H54 (cell line): ENCODE measurements around the gene YPEL2.

ENCODE experiments used
- DNase-seq: peaks from one replicate; pipeline ENCODE4 v3.0.0; 2011; ENCODE audit warnings: low spot score, mixed read lengths; ENCODE audit not compliant: insufficient read length
- FAIRE-seq: peaks from 3 replicates; lab custom pipeline; 2011; peaks lifted over from hg19 to GRCh38; lab: Jason Lieb, UNC
- POLR2A ChIP-seq: IDR thresholded peaks from 2 replicates; pipeline ENCODE4 v1.6.1; 2011; ENCODE audit warnings: low read depth, mild to moderate bottlenecking, low read length

YPEL2 gene

DNA sequence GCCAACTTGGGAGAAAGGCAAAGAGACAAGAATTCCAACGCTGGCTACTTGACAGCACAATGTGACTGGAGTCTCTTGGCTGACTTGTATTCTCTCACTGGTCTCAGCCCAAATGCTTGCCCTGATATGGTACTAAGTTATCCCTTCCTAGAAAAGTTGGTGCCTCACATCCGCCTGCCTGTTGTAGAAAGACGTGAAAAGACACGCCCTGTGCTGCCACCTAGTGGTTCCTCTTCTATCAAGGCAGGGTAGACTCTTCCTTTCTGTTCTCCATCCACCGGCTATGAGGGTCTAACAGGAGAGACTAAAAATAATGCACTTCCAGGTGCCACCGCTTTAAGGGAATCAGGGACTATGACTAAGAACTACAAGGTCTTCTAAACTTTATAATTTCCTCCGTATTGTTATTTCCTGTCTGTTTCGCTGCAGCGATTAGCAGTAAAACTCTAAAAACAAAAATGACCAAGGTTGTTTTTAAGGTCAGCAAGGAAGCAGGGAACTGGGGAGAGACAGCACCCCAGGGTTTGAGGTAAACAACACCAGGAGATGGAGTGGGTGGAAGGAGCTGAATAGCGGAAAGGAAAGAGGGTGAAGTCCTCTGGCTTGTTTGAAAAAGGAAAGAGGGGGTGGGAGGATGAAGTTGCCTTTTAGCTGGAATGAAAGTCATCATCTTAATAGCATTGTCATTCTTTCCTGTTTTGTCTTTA, 109.5 kb downstream of the YPEL2 start:
- DNase-seq (peak; percentile 80), FAIRE-seq (peak; percentile 89)
- no peak for TF ChIP-seq POLR2A

DNA sequence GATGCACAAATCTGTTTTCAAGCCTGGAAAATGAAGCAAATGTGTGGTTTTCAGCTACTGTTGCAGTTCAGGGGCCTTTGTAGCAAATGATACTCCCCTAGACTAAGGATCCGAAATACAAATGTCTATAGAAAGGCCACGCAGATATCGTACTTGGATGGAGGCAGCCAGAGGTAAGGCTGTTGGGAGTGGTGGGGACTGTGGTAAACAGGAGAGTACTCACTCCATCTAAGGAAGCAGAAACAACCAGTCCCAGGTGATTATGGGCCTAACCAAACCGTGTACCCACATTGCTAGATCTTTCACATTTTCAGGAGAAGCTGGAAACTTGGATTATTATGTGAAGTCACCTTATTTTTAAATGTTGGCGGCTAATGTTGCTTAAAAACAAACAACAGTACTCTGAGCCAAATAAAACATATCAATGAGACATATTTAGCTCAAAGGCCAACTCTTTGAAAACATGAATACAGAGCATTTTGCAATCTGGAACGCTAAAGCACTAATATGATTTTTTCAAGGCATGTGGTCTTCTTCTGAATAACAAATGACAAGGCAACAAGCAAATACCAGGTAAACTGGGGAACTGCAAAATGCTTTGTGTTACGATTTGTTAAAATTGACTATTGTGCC, 110.1 kb downstream of the YPEL2 start:
- FAIRE-seq (no peak), DNase-seq (no peak)
- TF ChIP-seq POLR2A = no peak

DNA sequence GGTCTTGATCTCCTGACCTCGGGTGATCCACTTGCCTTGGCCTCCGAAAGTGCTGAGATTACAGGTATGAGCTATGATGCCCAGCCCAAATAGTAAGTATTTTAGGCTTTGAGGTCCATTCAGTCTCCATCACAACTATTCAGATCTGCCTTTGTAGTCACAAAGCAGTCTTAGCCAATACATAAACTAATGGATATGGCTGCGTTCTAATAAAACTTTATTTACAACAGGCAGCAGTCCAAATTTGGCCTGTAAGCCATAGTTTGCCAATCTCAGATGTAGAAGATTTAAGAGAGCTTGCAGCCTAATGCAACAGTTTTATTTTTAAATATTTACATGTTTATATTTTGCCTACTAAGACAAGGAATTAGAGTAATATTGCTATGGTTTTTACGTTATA, 111.7 kb downstream of the YPEL2 start:
- TF ChIP-seq POLR2A = no peak
- no peak for FAIRE-seq
- DNase-seq = no peak
